ENCODE results near the gene KIF26B. TPM values are rescaled to one million over a fixed set of nuclear protein-coding genes. Genes with fewer than 3 reads are reported as not detected.

KIF26B gene
- total RNA-seq, 2 donors from 2014 or later: 0.83 to 1.3 TPM

- no peaks in the 10 kb centered on the region for H3K36me3 ChIP-seq
These were observed 383.2 kb downstream of the KIF26B start for GRCh38 chr1:245537992-245538391.

GRCh38 chr1:245538671-245539070, 383.9 kb downstream of the KIF26B start:
- no peaks in the 10 kb centered on the region for H3K9me3 ChIP-seq
- no peaks in the 10 kb centered on the region for H3K4me1 ChIP-seq
- peak; percentile 18 for DNase-seq (ENCODE audit: low spot score)
- H3K4me3 ChIP-seq: no peak overlapping the region
- no peak for TF ChIP-seq CTCF (IDR thresholded peaks at IDR 0.05)
- no peak overlapping the region for H3K27ac ChIP-seq
- H3K27me3 ChIP-seq: no peaks in the 10 kb centered on the region
- no peaks in the 10 kb centered on the region for H3K36me3 ChIP-seq

More at GRCh38 chr1:245537992-245538391, 383.2 kb downstream of the KIF26B start:
- H3K4me1 ChIP-seq: no peaks in the 10 kb centered on the region
- no peaks in the 10 kb centered on the region for H3K9me3 ChIP-seq
- no peak for TF ChIP-seq CTCF (IDR thresholded peaks at IDR 0.05)
- no peak for DNase-seq (ENCODE audit: low spot score)
- no peaks in the 10 kb centered on the region for H3K27me3 ChIP-seq
- no peak overlapping the region for H3K27ac ChIP-seq
- H3K4me3 ChIP-seq: no peak overlapping the region

GRCh38 chr1:245541369-245541768, 386.6 kb downstream of the KIF26B start:
- no peak overlapping the region for H3K27ac ChIP-seq
- no peaks in the 10 kb centered on the region for H3K27me3 ChIP-seq
- no peaks in the 10 kb centered on the region for H3K4me1 ChIP-seq
- no peak overlapping the region for H3K4me3 ChIP-seq
- no peak for TF ChIP-seq CTCF (IDR thresholded peaks at IDR 0.05)
- no peaks in the 10 kb centered on the region for H3K9me3 ChIP-seq
- no peaks in the 10 kb centered on the region for H3K36me3 ChIP-seq
- no peak for DNase-seq (ENCODE audit: low spot score)

GRCh38 chr1:245542365-245542764, 387.6 kb downstream of the KIF26B start:
- Histone ChIP-seq H3K4me3 (no peak overlapping the region), H3K4me1 (no peaks in the 10 kb centered on the region), H3K9me3 (no peaks in the 10 kb centered on the region), H3K36me3 (no peaks in the 10 kb centered on the region), H3K27me3 (no peaks in the 10 kb centered on the region), H3K27ac (no peak overlapping the region)
- TF ChIP-seq CTCF (IDR thresholded peaks at IDR 0.05): no peak
- DNase-seq (ENCODE audit: low spot score): no peak

- H3K9me3 ChIP-seq: no peaks in the 10 kb centered on the region
- no peak overlapping the region for H3K4me3 ChIP-seq
- no peak for DNase-seq (ENCODE audit: low spot score)
- H3K27ac ChIP-seq: no peak overlapping the region
- no peaks in the 10 kb centered on the region for H3K27me3 ChIP-seq
- no peaks in the 10 kb centered on the region for H3K36me3 ChIP-seq
- no peaks in the 10 kb centered on the region for H3K4me1 ChIP-seq
- no peak for TF ChIP-seq CTCF (IDR thresholded peaks at IDR 0.05)
These were observed 389.5 kb downstream of the KIF26B start for GRCh38 chr1:245544236-245544635.

- H3K9me3 ChIP-seq: no peaks in the 10 kb centered on the region
- no peak for DNase-seq (ENCODE audit: low spot score)
- no peak overlapping the region for H3K27ac ChIP-seq
- no peaks in the 10 kb centered on the region for H3K36me3 ChIP-seq
- no peak overlapping the region for H3K4me3 ChIP-seq
- TF ChIP-seq CTCF (IDR thresholded peaks at IDR 0.05): no peak
- no peaks in the 10 kb centered on the region for H3K27me3 ChIP-seq
- H3K4me1 ChIP-seq: no peaks in the 10 kb centered on the region
These were observed 392.1 kb downstream of the KIF26B start for GRCh38 chr1:245546875-245547274.
